Esophagus (tissue), 2 donors: ENCODE data around the gene SLC37A2. TPM values are rescaled to one million over a fixed set of nuclear protein-coding genes. Genes with fewer than 3 reads are reported as not detected.
"Not testable (repeated sequence)": the region's sequence is repeated elsewhere in the genome, so short reads cannot be mapped to it uniquely, and the experiment has no call there.

ENCODE experiments used
- H3K27ac ChIP-seq, 2 donors: one replicate each; pipeline ENCODE4 v1.5.1; 2013; ENCODE audit warnings: low read depth in 2 of 2, mild to moderate bottlenecking in 2 of 2, inconsistent platforms in 1 of 2, low read length in 1 of 2, moderate library complexity in 1 of 2
- H3K27me3 ChIP-seq, 2 donors: one replicate each; pipeline ENCODE4 v1.6.1; 2013; ENCODE audit warnings: low read length in 2 of 2, control low read depth in 1 of 2, mild to moderate bottlenecking in 1 of 2; ENCODE audit not compliant: insufficient read depth in 2 of 2, control insufficient read depth in 1 of 2
- H3K36me3 ChIP-seq, 2 donors: one replicate each; pipeline ENCODE4 v1.6.1; 2013; ENCODE audit warnings: low read length in 1 of 2; ENCODE audit not compliant: control insufficient read depth in 2 of 2, insufficient read depth in 2 of 2
- H3K4me1 ChIP-seq, 2 donors: one replicate each; pipeline ENCODE4 v1.6.1; 2013; ENCODE audit warnings: low read length in 1 of 2; ENCODE audit not compliant: control insufficient read depth in 2 of 2, insufficient read depth in 2 of 2
- H3K4me3 ChIP-seq, 2 donors: one replicate each; pipeline ENCODE4 v1.5.1; 2013; ENCODE audit warnings: low read length in 2 of 2, mild to moderate bottlenecking in 2 of 2, low read depth in 1 of 2, moderate library complexity in 1 of 2
- H3K9me3 ChIP-seq, 2 donors: one replicate each; pipeline ENCODE4 v1.6.1; 2013; ENCODE audit warnings: mild to moderate bottlenecking in 2 of 2, low read depth in 1 of 2, low read length in 1 of 2, moderate library complexity in 1 of 2; ENCODE audit not compliant: control insufficient read depth in 2 of 2, insufficient read depth in 1 of 2
- WGBS, 2 donors: extraction: QIAGEN DNeasy Blood & Tissue Kit; methylation state at CpG; one replicate each; pipeline ENCODE4 v1.1.7; 2013; 5-methylcytosine and 5-hydroxymethylcytosine counted together
- polyA plus RNA-seq, 2 donors: library from polyadenylated mRNA; stranded (reverse); fragments of 200-250 nt; gene quantifications; one replicate each; pipeline ENCODE4 v1.2.3, GENCODE V29; 2013
- donor health status: healthy with polysubstance abuse.
- donor health status: Bipolar disorder and iron deficiency.

SLC37A2 gene
- polyA plus RNA-seq, 2 donors = 21.7 to 27.0 TPM

- Histone ChIP-seq H3K27me3 (no peaks in the 10 kb centered on the region), H3K4me1 (peaks cover 2 to 14% of the 10 kb centered on the region in 2 donors), H3K9me3 (no peaks in the 10 kb centered on the region), H3K36me3 (peaks cover 0 to 12% of the 10 kb centered on the region in 2 donors), H3K27ac (no peak overlapping the region), H3K4me3 (no peak overlapping the region)
- 86% methylated on average over 20 of the region's 20 CpGs for WGBS, 2 donors
Observed at GRCh38 chr11:125088576-125089455, 25.7 kb downstream of the SLC37A2 start.

DNA sequence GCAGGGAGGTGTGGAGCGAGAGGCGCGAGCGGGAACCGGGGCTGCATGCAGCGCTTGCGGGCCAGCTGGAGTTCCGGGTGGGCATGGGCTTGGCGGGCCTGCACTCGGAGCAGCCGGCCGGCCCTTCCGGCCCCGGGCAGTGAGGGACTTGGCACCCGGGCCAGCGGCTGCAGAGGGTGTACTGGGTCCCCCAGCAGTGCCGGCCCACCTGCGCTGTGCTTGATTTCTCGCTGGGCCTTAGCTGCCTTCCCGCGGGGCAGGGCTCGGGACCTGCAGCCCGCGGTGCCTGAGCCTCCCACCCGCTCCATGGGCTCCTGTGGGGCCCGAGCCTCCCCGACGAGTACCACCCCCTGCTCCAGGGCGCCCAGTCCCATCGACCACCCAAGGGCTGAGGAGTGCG lies 26.4 kb downstream of the SLC37A2 start:
- H3K27ac ChIP-seq, H3K27me3 ChIP-seq, H3K4me3 ChIP-seq, H3K4me1 ChIP-seq, H3K9me3 ChIP-seq: not testable (repeated sequence)
- peaks cover 0 to 12% of the 10 kb centered on the region in 2 donors for H3K36me3 ChIP-seq
- 95 to 96% methylated on average over 24 to 31 of the region's 31 CpGs for WGBS, 2 donors

DNA sequence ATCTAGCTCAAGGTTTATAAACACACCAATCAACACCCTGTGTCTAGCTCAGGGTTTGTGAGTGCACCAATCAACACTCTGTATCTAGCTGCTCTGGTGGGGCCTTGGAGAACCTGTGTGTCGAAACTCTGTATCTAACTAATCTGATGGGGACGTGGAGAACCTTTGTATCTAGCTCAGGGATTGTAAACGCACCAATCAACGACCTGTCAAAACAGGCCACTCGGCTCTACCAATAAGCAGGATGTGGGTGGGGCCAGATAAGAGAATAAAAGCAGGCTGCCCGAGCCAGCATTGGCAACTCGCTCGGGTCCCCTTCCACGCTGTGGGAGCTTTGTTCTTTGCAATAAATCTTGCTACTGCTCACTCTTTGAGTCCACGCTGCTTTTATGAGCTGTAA lies 27.0 kb downstream of the SLC37A2 start:
- H3K36me3 ChIP-seq = peaks cover 0 to 12% of the 10 kb centered on the region in 2 donors
- not testable (repeated sequence) for H3K9me3 ChIP-seq, H3K27me3 ChIP-seq, H3K27ac ChIP-seq, H3K4me3 ChIP-seq, H3K4me1 ChIP-seq
- 66 to 74% methylated on average over 10 of the region's 10 CpGs for WGBS, 2 donors

- H3K27me3 ChIP-seq = no peaks in the 10 kb centered on the region
- peaks cover under 1 to 9% of the 10 kb centered on the region in 2 donors for H3K36me3 ChIP-seq
- WGBS, 2 donors = 76 to 79% methylated on average over 6 of the region's 6 CpGs
- H3K4me3 ChIP-seq = no peak overlapping the region
- H3K27ac ChIP-seq = no peak overlapping the region
- H3K4me1 ChIP-seq = peaks cover 0 to 9% of the 10 kb centered on the region in 2 donors
- H3K9me3 ChIP-seq = no peaks in the 10 kb centered on the region
Observed at GRCh38 chr11:125090816-125091215, 27.7 kb downstream of the SLC37A2 start.

DNA sequence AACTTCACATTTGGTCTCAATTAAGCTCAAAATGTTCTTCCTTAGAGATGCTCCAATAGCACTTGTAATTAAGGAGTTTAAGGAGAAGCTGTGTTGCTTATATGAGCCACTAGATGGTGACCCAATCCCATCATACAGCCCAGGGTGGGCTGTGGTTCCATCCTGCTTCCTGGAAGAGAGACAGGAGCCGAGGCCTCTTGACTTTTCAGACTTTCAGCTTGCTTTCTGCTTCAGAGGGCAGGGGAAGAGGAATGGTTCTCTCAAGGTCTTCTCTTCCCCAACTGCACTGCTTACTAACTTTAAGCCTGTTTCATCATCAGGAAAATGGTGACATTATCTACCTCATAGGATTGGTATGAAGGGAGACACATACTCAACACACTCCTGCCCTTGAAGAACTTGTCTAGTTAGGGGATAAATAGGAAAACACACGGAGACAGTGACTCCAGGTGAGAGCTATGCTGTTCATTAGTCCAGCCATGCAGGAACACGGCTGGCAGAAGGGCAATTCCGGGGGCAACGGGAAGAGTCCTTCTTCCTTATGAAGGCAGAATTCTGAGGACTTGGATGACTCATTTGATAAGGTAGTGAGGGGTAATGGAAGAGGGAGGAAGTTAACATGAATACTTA lies 28.3 kb downstream of the SLC37A2 start:
- H3K9me3 ChIP-seq = no peaks in the 10 kb centered on the region
- H3K4me3 ChIP-seq = no peak overlapping the region
- no peaks in the 10 kb centered on the region for H3K27me3 ChIP-seq
- peaks cover 6 to 7% of the 10 kb centered on the region in 2 donors for H3K36me3 ChIP-seq
- peaks cover 0 to 9% of the 10 kb centered on the region in 2 donors for H3K4me1 ChIP-seq
- WGBS, 2 donors = 46 to 57% methylated on average over 5 of the region's 5 CpGs
- peak overlapping the region; percentile 63 to 83 for H3K27ac ChIP-seq

GRCh38 chr11:125091877-125092664 lies 29.0 kb downstream of the SLC37A2 start:
- no peaks in the 10 kb centered on the region for H3K27me3 ChIP-seq
- H3K9me3 ChIP-seq = no peaks in the 10 kb centered on the region
- no peak overlapping the region for H3K4me3 ChIP-seq
- 83 to 92% methylated on average over 6 of the region's 6 CpGs for WGBS, 2 donors
- H3K36me3 ChIP-seq = peaks cover under 1 to 8% of the 10 kb centered on the region in 2 donors
- peaks cover 0 to 7% of the 10 kb centered on the region in 2 donors for H3K4me1 ChIP-seq
- H3K27ac ChIP-seq = peak overlapping the region; percentile 23 to 28

GRCh38 chr11:125092669-125093068 lies 29.6 kb downstream of the SLC37A2 start:
- H3K27ac ChIP-seq = no peak overlapping the region
- 89 to 93% methylated on average over 6 of the region's 6 CpGs for WGBS, 2 donors
- H3K36me3 ChIP-seq = peaks cover 0 to 13% of the 10 kb centered on the region in 2 donors
- H3K4me1 ChIP-seq = peaks cover 0 to 7% of the 10 kb centered on the region in 2 donors
- no peak overlapping the region for H3K4me3 ChIP-seq
- no peaks in the 10 kb centered on the region for H3K27me3 ChIP-seq
- no peaks in the 10 kb centered on the region for H3K9me3 ChIP-seq

DNA sequence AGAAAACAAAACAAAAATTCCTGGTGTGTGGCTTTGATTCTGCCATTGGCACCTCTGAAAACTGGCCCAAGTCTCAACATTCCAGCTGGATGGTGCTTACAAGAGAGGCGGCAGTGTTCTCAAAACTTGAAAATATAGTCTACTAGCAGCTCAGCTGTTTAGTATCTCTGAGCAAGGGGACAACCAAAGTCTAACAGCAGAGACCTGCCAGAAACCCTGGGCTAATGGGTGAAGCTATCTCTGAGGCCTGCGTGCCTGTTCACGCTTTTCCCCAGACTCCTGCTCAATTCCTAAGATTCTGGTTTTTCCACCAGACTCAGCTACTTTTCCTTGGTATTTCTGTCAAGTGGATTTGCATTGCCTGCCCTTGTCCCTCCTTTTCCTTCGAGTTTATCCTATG lies 30.4 kb downstream of the SLC37A2 start:
- H3K9me3 ChIP-seq = no peaks in the 10 kb centered on the region
- WGBS, 2 donors = 76 to 82% methylated on average over 4 of the region's 4 CpGs
- H3K4me1 ChIP-seq = peaks cover 0 to 7% of the 10 kb centered on the region in 2 donors
- peaks cover 0 to 13% of the 10 kb centered on the region in 2 donors for H3K36me3 ChIP-seq
- H3K27me3 ChIP-seq = no peaks in the 10 kb centered on the region
- no peak overlapping the region for H3K4me3 ChIP-seq
- no peak overlapping the region for H3K27ac ChIP-seq

GRCh38 chr11:125094731-125095130 lies 31.6 kb downstream of the SLC37A2 start:
- WGBS, 2 donors = 87 to 95% methylated on average over 2 of the region's 2 CpGs
- H3K27ac ChIP-seq = no peak overlapping the region
- no peak overlapping the region for H3K4me3 ChIP-seq
- peaks cover 0 to 5% of the 10 kb centered on the region in 2 donors for H3K4me1 ChIP-seq
- H3K9me3 ChIP-seq = no peaks in the 10 kb centered on the region
- H3K27me3 ChIP-seq = no peaks in the 10 kb centered on the region
- peaks cover 0 to 13% of the 10 kb centered on the region in 2 donors for H3K36me3 ChIP-seq
